ENCODE measurements around the gene DYDC1. TPM values are rescaled to one million over a fixed set of nuclear protein-coding genes. Genes with fewer than 3 reads are reported as not detected.

The DYDC1 gene
- total and polyA plus RNA-seq, 2 of the 13 experiments (the other 11 are each of a cell fraction or from before 2014, with no cell fraction given): not detected

DNA sequence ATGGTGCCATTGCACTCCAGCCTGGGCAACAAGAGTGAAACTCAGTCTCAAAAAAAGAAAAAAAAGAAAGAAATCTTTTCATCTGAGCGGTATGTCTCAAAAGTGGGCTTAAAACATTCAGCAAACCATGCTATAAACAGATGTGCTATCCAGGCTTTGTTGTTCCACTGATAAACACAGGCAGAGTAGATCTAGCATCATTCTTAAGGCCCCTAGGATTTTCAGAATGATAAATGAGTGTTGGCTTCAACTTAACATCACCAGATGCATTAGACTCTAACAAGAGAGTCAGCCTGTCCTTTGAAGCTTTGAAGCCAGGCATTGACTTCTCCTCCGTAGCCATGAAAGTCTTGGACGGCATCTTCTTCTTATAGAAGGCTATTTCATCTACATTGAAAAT, 23.1 kb upstream of the DYDC1 start:
- Histone ChIP-seq H3K9ac (ENCODE audit: insufficient read depth, low read depth, low read length) (no peak overlapping the region), H3K4me2 (ENCODE audit: low read depth, low read length) (no peak overlapping the region), H2AFZ (ENCODE audit: low read length) (no peak overlapping the region), H3K79me2 (ENCODE audit: insufficient read depth, low read length) (no peaks in the 10 kb centered on the region), H3K27ac (ENCODE audit: extremely low read length, insufficient read depth, low read length) (no peak overlapping the region), H3K4me1 (ENCODE audit: insufficient read depth, low read length) (peaks cover 11% of the 10 kb centered on the region), H3K4me3 (replicated peaks in 1 of 3; ENCODE audit: insufficient read depth in 1 of 3, low read depth in 2 of 3, low read length in 3 of 3) (no peak overlapping the region), H3K27me3 (ENCODE audit: control insufficient read depth in 1 of 2, insufficient read depth in 2 of 2, low read length in 2 of 2) (no peaks in the 10 kb centered on the region), H3K9me3 (ENCODE audit: low read length) (no peaks in the 10 kb centered on the region), H4K20me1 (ENCODE audit: insufficient read depth, low read length) (no peaks in the 10 kb centered on the region), H3K36me3 (replicated peaks in 1 of 2; ENCODE audit: control insufficient read depth in 1 of 2, insufficient read depth in 2 of 2, low read length in 2 of 2) (no peaks in the 10 kb centered on the region)
- BruUV-seq (replicated peaks): no TSS peak
- FAIRE-seq (no peak), ATAC-seq (no peak), DNase-seq (ENCODE audit: low spot score) (no peak)
- no peak for TF ChIP-seq EEA1 (CRISPR knock-in tag; IDR thresholded peaks at IDR 0.05; ENCODE audit: borderline replicate concordance)
- TF ChIP-seq, protein P1, sequence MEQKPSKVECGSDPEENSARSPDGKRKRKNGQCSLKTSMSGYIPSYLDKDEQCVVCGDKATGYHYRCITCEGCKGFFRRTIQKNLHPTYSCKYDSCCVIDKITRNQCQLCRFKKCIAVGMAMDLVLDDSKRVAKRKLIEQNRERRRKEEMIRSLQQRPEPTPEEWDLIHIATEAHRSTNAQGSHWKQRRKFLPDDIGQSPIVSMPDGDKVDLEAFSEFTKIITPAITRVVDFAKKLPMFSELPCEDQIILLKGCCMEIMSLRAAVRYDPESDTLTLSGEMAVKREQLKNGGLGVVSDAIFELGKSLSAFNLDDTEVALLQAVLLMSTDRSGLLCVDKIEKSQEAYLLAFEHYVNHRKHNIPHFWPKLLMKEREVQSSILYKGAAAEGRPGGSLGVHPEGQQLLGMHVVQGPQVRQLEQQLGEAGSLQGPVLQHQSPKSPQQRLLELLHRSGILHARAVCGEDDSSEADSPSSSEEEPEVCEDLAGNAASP (CRISPR knock-in tag; IDR thresholded peaks at IDR 0.05; ENCODE audit: borderline replicate concordance): no peak
- no peak for TF ChIP-seq ZNF205 (CRISPR knock-in tag; IDR thresholded peaks at IDR 0.05)
- no peak for TF ChIP-seq ZNF75D (CRISPR knock-in tag; IDR thresholded peaks at IDR 0.05; ENCODE audit: borderline replicate concordance)
- TF ChIP-seq, protein P2, sequence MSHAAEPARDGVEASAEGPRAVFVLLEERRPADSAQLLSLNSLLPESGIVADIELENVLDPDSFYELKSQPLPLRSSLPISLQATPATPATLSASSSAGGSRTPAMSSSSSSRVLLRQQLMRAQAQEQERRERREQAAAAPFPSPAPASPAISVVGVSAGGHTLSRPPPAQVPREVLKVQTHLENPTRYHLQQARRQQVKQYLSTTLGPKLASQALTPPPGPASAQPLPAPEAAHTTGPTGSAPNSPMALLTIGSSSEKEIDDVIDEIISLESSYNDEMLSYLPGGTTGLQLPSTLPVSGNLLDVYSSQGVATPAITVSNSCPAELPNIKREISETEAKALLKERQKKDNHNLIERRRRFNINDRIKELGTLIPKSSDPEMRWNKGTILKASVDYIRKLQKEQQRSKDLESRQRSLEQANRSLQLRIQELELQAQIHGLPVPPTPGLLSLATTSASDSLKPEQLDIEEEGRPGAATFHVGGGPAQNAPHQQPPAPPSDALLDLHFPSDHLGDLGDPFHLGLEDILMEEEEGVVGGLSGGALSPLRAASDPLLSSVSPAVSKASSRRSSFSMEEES (CRISPR knock-in tag; IDR thresholded peaks at IDR 0.05): no peak
- no peak for TF ChIP-seq GLMP (CRISPR knock-in tag; IDR thresholded peaks at IDR 0.05; ENCODE audit: borderline replicate concordance)
- no peak for TF ChIP-seq SRY (CRISPR knock-in tag; IDR thresholded peaks at IDR 0.05)
- no peak for TF ChIP-seq POLR2AphosphoS5 (IDR thresholded peaks at IDR 0.05; ENCODE audit: low read depth, low read length)
- no peak for TF ChIP-seq ZNF44 (CRISPR knock-in tag; IDR thresholded peaks at IDR 0.05)
- no peak for TF ChIP-seq JDP2 (CRISPR knock-in tag; IDR thresholded peaks at IDR 0.05; ENCODE audit: borderline replicate concordance)
- ChIA-PET CTCF (ENCODE audit: low intra/inter-chr PET ratio, low total read pairs) (no interaction called here), POLR2A (no interaction called here)
- intact Hi-C loops (cut with micrococcal nuclease; ENCODE audit: unreplicated experiment) (loop anchor here (10.0 kb wide), 1 partner anchor 155 kb away; the partner anchor contains the start of gene SH2D4B), in situ Hi-C loops (cut with HindIII; ENCODE audit: extremely low pct_ligation_motif_present, low pct_unique_long_range_greater_than_20kb) (no loop called here)
- WGBS (ENCODE audit: low lambda C conversion rate): 42% methylated on average over 2 of the region's 3 CpGs

Measured in HepG2 (cell line).